HG02884 (cell line): ENCODE results near the gene MBNL1.
"Not testable (repeated sequence)": the region's sequence is repeated elsewhere in the genome, so short reads cannot be mapped to it uniquely, and the experiment has no call there.

ENCODE experiments used
- ATAC-seq: cut with Tn5 transposase; IDR thresholded peaks from one replicate; pipeline ENCODE4 v1.9.1; 2021; ENCODE audit warnings: mild to moderate bottlenecking, moderate library complexity; ENCODE audit not compliant: unreplicated experiment

Gene MBNL1

GRCh38 chr3:152316318-152316717 is 47.6 kb downstream of the MBNL1 start:
- no peak for ATAC-seq

GRCh38 chr3:152317184-152317583 is 48.5 kb downstream of the MBNL1 start:
- ATAC-seq, result no peak

GRCh38 chr3:152317956-152318355 is 49.2 kb downstream of the MBNL1 start:
- ATAC-seq, result no peak

- ATAC-seq, result no peak
Observed at GRCh38 chr3:152318512-152318911, 49.8 kb downstream of the MBNL1 start.

- ATAC-seq, result no peak
Observed at GRCh38 chr3:152319256-152319655, 50.5 kb downstream of the MBNL1 start.

GRCh38 chr3:152319831-152320617 is 51.3 kb downstream of the MBNL1 start:
- no peak for ATAC-seq

- no peak for ATAC-seq
Observed at GRCh38 chr3:152321200-152321954, 52.6 kb downstream of the MBNL1 start.

- no peak for ATAC-seq
Observed at GRCh38 chr3:152321955-152322377, 53.2 kb downstream of the MBNL1 start.

GRCh38 chr3:152322756-152323155 is 54.0 kb downstream of the MBNL1 start:
- ATAC-seq, result peak; percentile 41

- peak; percentile 71 for ATAC-seq
Observed at GRCh38 chr3:152323834-152324233, 55.1 kb downstream of the MBNL1 start.

- no peak for ATAC-seq
Observed at GRCh38 chr3:152325136-152325535, 56.4 kb downstream of the MBNL1 start.

- ATAC-seq, result no peak
Observed at GRCh38 chr3:152327203-152327602, 58.5 kb downstream of the MBNL1 start.

GRCh38 chr3:152328841-152329240 is 60.1 kb downstream of the MBNL1 start:
- no peak for ATAC-seq

- ATAC-seq, result no peak
Observed at GRCh38 chr3:152330559-152330958, 61.8 kb downstream of the MBNL1 start.

- ATAC-seq, result no peak
Observed at GRCh38 chr3:152331018-152331541, 62.4 kb downstream of the MBNL1 start.

GRCh38 chr3:152331998-152332397 is 63.3 kb downstream of the MBNL1 start:
- no peak for ATAC-seq

- ATAC-seq, result no peak
Observed at GRCh38 chr3:152333928-152334327, 65.2 kb downstream of the MBNL1 start.

- ATAC-seq, result no peak
Observed at GRCh38 chr3:152334761-152335160, 66.0 kb downstream of the MBNL1 start.

- ATAC-seq, result no peak
Observed at GRCh38 chr3:152335273-152335672, 66.5 kb downstream of the MBNL1 start.

GRCh38 chr3:152337337-152337736 is 68.6 kb downstream of the MBNL1 start:
- ATAC-seq, result not testable (repeated sequence)

GRCh38 chr3:152338159-152338720 is 69.5 kb downstream of the MBNL1 start:
- no peak for ATAC-seq
